ENCODE measurements around the gene ZSCAN23.

- no peak for TF ChIP-seq POLR2A (IDR thresholded peaks at IDR 0.05)
- no peak for TF ChIP-seq CTCF (IDR thresholded peaks at IDR 0.05)
Measured at GRCh38 chr6:28491984-28492317, 48.7 kb upstream of the ZSCAN23 start.

Data from body of pancreas (tissue), 4 donors.